HEK293 (cell line): ENCODE data around the gene ARL3.

Experiments used
- CTCF ChIA-PET: fragments of 350-600 bp; formaldehyde crosslinking; extraction: SDS; loops from one replicate; lab custom pipeline; 2021; ENCODE audit warnings: antibody characterized with exemption; lab: Yijun Ruan, JAX
- POLR2A ChIA-PET: fragments of 300-600 bp; formaldehyde crosslinking; extraction: SDS; loops from one replicate; lab custom pipeline; 2020; ENCODE audit warnings: antibody characterized with exemption, inconsistent platforms; lab: Yijun Ruan, JAX
- H3K27ac ChIP-seq: fragments of 200-500 bp; sonication (Bioruptor generic); 2 replicates; pipeline ENCODE4 v1.5.1; 2014; ENCODE audit warnings: low read depth, low read length, control low read depth, inconsistent platforms; ENCODE audit errors: extremely low read depth
- H3K36me3 ChIP-seq, 2 experiments: fragments of 200-500 bp in 1 of 2; sonication (Bioruptor generic) in 1 of 2; 1 replicate in 1 of 2; 2 replicates in 1 of 2; pipeline ENCODE4 v1.5.1; 2014 to 2017; ENCODE audit warnings: inconsistent platforms in 2 of 2, low read length in 2 of 2; ENCODE audit not compliant: control insufficient read depth in 2 of 2, insufficient read depth in 1 of 2
- H3K4me1 ChIP-seq: fragments of 200-500 bp; sonication (Bioruptor generic); 2 replicates; pipeline ENCODE4 v1.5.1; 2014; ENCODE audit warnings: mild to moderate bottlenecking, low read length, inconsistent platforms; ENCODE audit not compliant: control insufficient read depth, insufficient read depth
- H3K4me3 ChIP-seq: 2 replicates; pipeline ENCODE4 v1.5.1; 2011; ENCODE audit warnings: low read depth, mild to moderate bottlenecking, control low read depth, low read length, moderate library complexity
- H3K9me3 ChIP-seq: fragments of 200-500 bp; sonication (Bioruptor generic); 2 replicates; pipeline ENCODE4 v1.5.1; 2014; ENCODE audit warnings: low read depth, low read length, inconsistent platforms; ENCODE audit not compliant: control insufficient read depth, insufficient read depth
- GLIS1 ChIP-seq: fragments of 450-650 bp; formaldehyde crosslinking; IDR thresholded peaks from 2 replicates; pipeline ENCODE4 v1.5.1; 2016; ENCODE audit warnings: missing biosample characterization, missing genetic modification characterization
- HIC1 ChIP-seq: fragments of 450-650 bp; formaldehyde crosslinking; IDR thresholded peaks from 2 replicates; pipeline ENCODE4 v1.5.1; 2016; ENCODE audit warnings: missing biosample characterization, missing genetic modification characterization
- IKZF3 ChIP-seq: fragments of 450-650 bp; IDR thresholded peaks from 2 replicates; pipeline ENCODE4 v1.5.0; 2018; ENCODE audit warnings: missing biosample characterization, mild to moderate bottlenecking, missing genetic modification characterization, moderate library complexity
- MZF1 ChIP-seq: fragments of 450-650 bp; formaldehyde crosslinking; IDR thresholded peaks from 2 replicates; pipeline ENCODE4 v1.5.1; 2017; ENCODE audit warnings: missing biosample characterization, missing genetic modification characterization, borderline replicate concordance
- PRDM2 ChIP-seq: fragments of 450-650 bp; formaldehyde crosslinking; IDR thresholded peaks from 2 replicates; pipeline ENCODE4 v1.5.1; 2016; ENCODE audit warnings: missing biosample characterization, missing genetic modification characterization, borderline replicate concordance
- RBAK ChIP-seq: fragments of 450-650 bp; formaldehyde crosslinking; IDR thresholded peaks from 2 replicates; pipeline ENCODE4 v1.5.1; 2016; ENCODE audit warnings: missing biosample characterization, missing genetic modification characterization
- SCRT2 ChIP-seq: fragments of 450-650 bp; formaldehyde crosslinking; IDR thresholded peaks from 2 replicates; pipeline ENCODE4 v1.5.1; 2016; ENCODE audit warnings: missing biosample characterization, missing genetic modification characterization
- SP2 ChIP-seq: fragments of 450-650 bp; formaldehyde crosslinking; IDR thresholded peaks from 2 replicates; pipeline ENCODE4 v1.5.1; 2016; ENCODE audit warnings: missing biosample characterization, missing genetic modification characterization
- ZBTB20 ChIP-seq: fragments of 450-650 bp; formaldehyde crosslinking; IDR thresholded peaks from 2 replicates; pipeline ENCODE4 v1.5.1; 2016; ENCODE audit warnings: missing biosample characterization, missing genetic modification characterization
- ZBTB8A ChIP-seq: fragments of 450-650 bp; formaldehyde crosslinking; IDR thresholded peaks from 2 replicates; pipeline ENCODE4 v1.5.1; 2016; ENCODE audit warnings: missing biosample characterization, missing genetic modification characterization
- ZNF138 ChIP-seq: fragments of 450-650 bp; formaldehyde crosslinking; IDR thresholded peaks from 2 replicates; pipeline ENCODE4 v1.5.1; 2016; ENCODE audit warnings: missing biosample characterization, missing genetic modification characterization, borderline replicate concordance
- ZNF169 ChIP-seq: fragments of 450-650 bp; formaldehyde crosslinking; IDR thresholded peaks from 2 replicates; pipeline ENCODE4 v1.5.1; 2016; ENCODE audit warnings: missing biosample characterization, missing genetic modification characterization
- ZNF174 ChIP-seq: fragments of 450-650 bp; formaldehyde crosslinking; IDR thresholded peaks from 2 replicates; pipeline ENCODE4 v1.5.0; 2017; ENCODE audit warnings: missing biosample characterization, mild to moderate bottlenecking, missing genetic modification characterization
- ZNF19 ChIP-seq: fragments of 450-650 bp; formaldehyde crosslinking; IDR thresholded peaks from 2 replicates; pipeline ENCODE4; 2016; ENCODE audit warnings: missing biosample characterization, missing genetic modification characterization, low read depth
- ZNF239 ChIP-seq: fragments of 450-650 bp; formaldehyde crosslinking; IDR thresholded peaks from 2 replicates; pipeline ENCODE4 v1.5.1; 2016; ENCODE audit warnings: missing biosample characterization, missing genetic modification characterization
- ZNF37A ChIP-seq: fragments of 450-650 bp; IDR thresholded peaks from 2 replicates; pipeline ENCODE4 v1.5.1; 2018; ENCODE audit warnings: missing biosample characterization, missing genetic modification characterization
- ZNF416 ChIP-seq: fragments of 450-650 bp; formaldehyde crosslinking; IDR thresholded peaks from 2 replicates; pipeline ENCODE4 v1.5.1; 2016; ENCODE audit warnings: missing biosample characterization, missing genetic modification characterization
- ZNF423 ChIP-seq: fragments of 450-650 bp; formaldehyde crosslinking; IDR thresholded peaks from 2 replicates; pipeline ENCODE4 v1.5.1; 2016; ENCODE audit warnings: missing biosample characterization, missing genetic modification characterization
- ZNF560 ChIP-seq: fragments of 450-650 bp; formaldehyde crosslinking; IDR thresholded peaks from 2 replicates; pipeline ENCODE4 v1.5.1; 2017; ENCODE audit warnings: missing biosample characterization, missing genetic modification characterization, borderline replicate concordance
- ZNF629 ChIP-seq: fragments of 450-650 bp; formaldehyde crosslinking; IDR thresholded peaks from 2 replicates; pipeline ENCODE4 v1.5.1; 2017; ENCODE audit warnings: missing biosample characterization, missing genetic modification characterization
- ZNF701 ChIP-seq: fragments of 450-650 bp; formaldehyde crosslinking; IDR thresholded peaks from 2 replicates; pipeline ENCODE4 v1.5.1; 2016; ENCODE audit warnings: missing biosample characterization, missing genetic modification characterization
- ZNF843 ChIP-seq: fragments of 450-650 bp; formaldehyde crosslinking; IDR thresholded peaks from 2 replicates; pipeline ENCODE4 v1.5.1; 2016; ENCODE audit warnings: missing biosample characterization, missing genetic modification characterization
- TF ChIP-seq, protein P1 (sequence below): fragments of 450-650 bp; formaldehyde crosslinking; IDR thresholded peaks from 2 replicates; pipeline ENCODE4 v1.5.1; 2016; ENCODE audit warnings: missing biosample characterization, missing genetic modification characterization

Gene ARL3

DNA sequence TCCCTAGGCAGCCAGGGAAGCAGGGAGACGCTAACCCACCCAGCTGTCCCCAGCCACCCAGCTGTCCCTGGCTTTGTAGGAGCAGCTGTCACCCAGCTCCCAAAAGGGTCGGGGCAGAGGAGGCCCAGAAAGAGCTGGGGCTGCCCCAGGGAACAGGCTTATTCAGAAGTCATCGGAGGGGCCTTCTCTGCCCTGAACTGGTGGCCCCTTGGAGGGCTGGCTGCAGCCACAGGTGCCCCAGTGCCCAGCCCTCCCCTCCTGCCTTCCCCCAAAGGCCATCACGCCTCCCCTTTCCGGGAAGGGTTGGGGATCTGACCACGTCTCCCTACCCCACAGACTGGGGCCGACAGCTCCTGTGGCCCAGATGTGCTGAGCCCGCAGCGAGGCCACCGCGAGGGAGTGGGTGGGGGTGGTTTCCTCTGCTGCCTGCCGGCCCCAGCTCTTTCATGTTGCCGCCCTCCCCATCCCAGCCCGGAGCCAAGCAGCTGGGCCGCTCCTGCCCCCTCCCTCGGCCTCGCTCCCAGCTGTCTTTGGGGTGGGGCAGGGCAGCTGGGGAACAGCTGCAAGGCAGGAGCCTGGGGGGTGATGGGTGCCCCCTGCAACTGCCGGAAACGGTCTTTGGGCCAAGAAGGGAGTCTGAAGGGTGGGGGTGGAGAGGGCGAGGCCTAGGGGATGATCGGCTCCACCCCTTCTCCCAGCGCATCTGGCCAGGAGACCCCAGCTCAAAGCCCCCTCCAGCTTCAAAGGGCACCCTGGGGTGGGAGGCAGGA, 53.1 kb downstream of the ARL3 start (continued):
- TF ChIP-seq ZNF423 (tag by site-specific recombination) = peak; percentile 63; the same call in 1 of the 2 replicates
- peak; percentile 73 for TF ChIP-seq GLIS1 (tag by site-specific recombination)
- no peak for TF ChIP-seq ZNF37A
- no peak for TF ChIP-seq ZNF174 (tag by site-specific recombination)
- no peak for TF ChIP-seq ZNF629 (tag by site-specific recombination)
- 0 out of 2 replicates have a peak, but pooled peaks have one; percentile 25 for TF ChIP-seq SP2
- peak; percentile 81 for TF ChIP-seq SCRT2
- TF ChIP-seq ZNF19 (tag by site-specific recombination) = no peak
- TF ChIP-seq ZNF843 (tag by site-specific recombination) = no peak
- peak; percentile 85 for TF ChIP-seq ZBTB8A (tag by site-specific recombination)

GRCh38 chr10:102658802-102659201, 55.4 kb downstream of the ARL3 start:
- H3K27ac ChIP-seq = no peak overlapping the region
- H3K9me3 ChIP-seq = no peaks in the 10 kb centered on the region
- H3K4me1 ChIP-seq = no peaks in the 10 kb centered on the region
- peaks cover 0 to 43% of the 10 kb centered on the region in 2 experiments; a peak in 2 of 3 replicates for H3K36me3 ChIP-seq
- TF ChIP-seq MZF1 (tag by site-specific recombination) = no peak
- POLR2A ChIA-PET = interaction anchor here (0.7 to 1.6 kb wide), 4 partner anchors 8 to 34 kb away, joined by 3 to 11 read pairs (median 6); no protein-coding TSS in a partner anchor
- H3K4me3 ChIP-seq = no peak overlapping the region
- CTCF ChIA-PET = interaction anchor here (0.6 to 1.5 kb wide), 3 partner anchors 12 to 347 kb away, joined by 3 to 4 read pairs (median 3); no protein-coding TSS in a partner anchor

- POLR2A ChIA-PET = interaction anchor here (0.7 to 1.6 kb wide), 4 partner anchors 8 to 34 kb away, joined by 3 to 11 read pairs (median 6); no protein-coding TSS in a partner anchor
- Histone ChIP-seq H3K27ac (peak overlapping the region; percentile 31; the same call in 1 of the 2 replicates), H3K4me1 (no peaks in the 10 kb centered on the region), H3K9me3 (no peaks in the 10 kb centered on the region), H3K36me3 (peaks cover 0 to 49% of the 10 kb centered on the region in 2 experiments; a peak in 2 of 3 replicates), H3K4me3 (no peak overlapping the region)
- CTCF ChIA-PET = interaction anchor here (0.6 to 1.5 kb wide), 2 partner anchors 12 to 53 kb away, joined by 3 to 4 read pairs; no protein-coding TSS in a partner anchor
- TF ChIP-seq RBAK (tag by site-specific recombination) (no peak), ZNF416 (tag by site-specific recombination) (no peak), ZNF560 (no peak), ZNF138 (tag by site-specific recombination) (no peak), IKZF3 (no peak), ZBTB20 (tag by site-specific recombination) (no peak), ZNF239 (no peak), ZNF169 (tag by site-specific recombination) (no peak), PRDM2 (tag by site-specific recombination) (no peak), HIC1 (tag by site-specific recombination) (no peak), ZNF701 (tag by site-specific recombination) (no peak)
- TF ChIP-seq, protein P1, sequence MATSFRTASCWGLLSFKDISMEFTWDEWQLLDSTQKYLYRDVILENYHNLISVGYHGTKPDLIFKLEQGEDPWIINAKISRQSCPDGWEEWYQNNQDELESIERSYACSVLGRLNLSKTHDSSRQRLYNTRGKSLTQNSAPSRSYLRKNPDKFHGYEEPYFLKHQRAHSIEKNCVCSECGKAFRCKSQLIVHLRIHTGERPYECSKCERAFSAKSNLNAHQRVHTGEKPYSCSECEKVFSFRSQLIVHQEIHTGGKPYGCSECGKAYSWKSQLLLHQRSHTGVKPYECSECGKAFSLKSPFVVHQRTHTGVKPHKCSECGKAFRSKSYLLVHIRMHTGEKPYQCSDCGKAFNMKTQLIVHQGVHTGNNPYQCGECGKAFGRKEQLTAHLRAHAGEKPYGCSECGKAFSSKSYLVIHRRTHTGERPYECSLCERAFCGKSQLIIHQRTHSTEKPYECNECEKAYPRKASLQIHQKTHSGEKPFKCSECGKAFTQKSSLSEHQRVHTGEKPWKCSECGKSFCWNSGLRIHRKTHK = no peak
Observed at GRCh38 chr10:102657984-102658724, 56.0 kb downstream of the ARL3 start.
